HG02885 (cell line): ENCODE results near the gene LARP1.

ENCODE experiments used
- ATAC-seq: cut with Tn5 transposase; IDR thresholded peaks from one replicate; pipeline ENCODE4 v1.9.1; 2021; ENCODE audit warnings: mild to moderate bottlenecking; ENCODE audit not compliant: unreplicated experiment, poor library complexity

Gene LARP1

DNA sequence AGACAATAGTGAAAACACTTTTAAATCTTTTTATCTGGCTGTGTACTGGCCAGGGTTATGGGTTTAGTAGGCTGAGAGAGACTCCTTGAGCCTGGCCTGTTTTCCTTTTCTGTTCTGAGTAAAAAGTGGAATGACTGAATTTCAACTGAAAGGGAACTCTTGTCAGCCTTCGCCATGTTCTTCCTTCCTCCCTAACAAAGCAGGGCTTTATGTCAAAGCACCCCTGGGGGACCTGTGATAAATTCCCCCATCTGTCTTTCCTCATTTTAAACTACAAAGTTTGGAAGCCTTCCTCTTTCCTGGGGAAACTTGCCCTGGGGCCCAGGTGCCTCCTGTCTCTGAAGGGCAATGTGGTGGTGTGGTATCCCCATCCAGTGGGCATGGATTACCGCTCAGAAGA is 29.7 kb downstream of the LARP1 start:
- ATAC-seq, result no peak

DNA sequence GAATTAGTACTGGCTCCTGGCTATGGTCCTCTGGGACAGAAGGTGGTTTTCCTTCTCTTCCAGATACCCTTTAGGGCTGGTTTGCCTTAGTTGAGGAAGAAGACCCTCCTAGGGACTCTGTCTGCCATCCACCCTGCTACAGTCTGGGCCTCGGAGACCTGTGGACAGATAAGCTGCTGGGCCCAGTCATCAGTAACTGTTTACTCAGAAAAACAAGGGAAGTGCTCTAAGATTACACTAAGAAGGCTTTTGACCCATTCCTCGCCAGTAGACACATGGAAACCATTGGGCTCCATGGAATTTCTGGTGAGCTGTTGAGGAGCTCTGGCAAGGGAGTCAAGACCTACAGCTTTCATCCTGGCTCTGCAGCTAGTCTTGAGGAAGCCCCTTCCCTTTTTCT is 31.2 kb downstream of the LARP1 start:
- no peak for ATAC-seq

DNA sequence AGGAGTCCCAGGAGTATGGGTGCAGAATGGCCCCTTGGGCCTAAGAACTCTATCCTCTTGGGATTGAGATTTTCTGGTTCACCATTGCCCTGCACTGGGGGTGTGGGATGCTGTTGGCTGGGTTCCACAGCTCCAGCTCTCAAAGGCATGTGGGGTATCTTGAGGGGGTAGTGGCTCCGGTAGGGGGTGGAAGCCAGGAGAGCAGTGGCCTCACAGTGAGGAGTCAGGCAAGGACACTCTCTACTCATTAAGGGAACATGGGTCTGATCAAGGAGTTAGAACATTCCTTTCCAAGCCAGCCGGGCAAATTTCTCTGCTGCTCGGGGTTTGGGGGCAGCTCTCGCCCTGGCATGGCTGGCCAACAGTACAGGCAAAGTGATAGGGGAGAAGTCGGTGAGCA is 33.0 kb downstream of the LARP1 start:
- ATAC-seq, result no peak

DNA sequence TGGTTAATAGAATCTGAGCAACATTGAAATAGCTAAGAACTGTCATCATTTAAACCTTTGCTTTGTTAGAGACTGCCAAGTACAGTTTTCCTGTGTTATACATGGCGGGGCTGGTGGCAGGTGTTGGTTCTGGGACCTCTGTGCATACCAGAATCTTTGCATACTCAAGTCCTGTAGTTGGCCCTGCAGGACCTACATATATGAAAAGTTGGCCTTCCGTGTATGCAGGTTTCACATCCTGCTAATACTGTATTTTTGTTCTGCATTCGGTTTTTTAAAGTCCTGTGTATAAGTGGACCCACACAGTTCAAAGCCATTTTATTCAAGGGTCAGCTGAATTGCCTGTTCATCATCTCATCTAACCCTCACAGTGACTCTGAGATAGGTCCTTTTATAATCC is 36.4 kb downstream of the LARP1 start:
- ATAC-seq, result peak; percentile 84

DNA sequence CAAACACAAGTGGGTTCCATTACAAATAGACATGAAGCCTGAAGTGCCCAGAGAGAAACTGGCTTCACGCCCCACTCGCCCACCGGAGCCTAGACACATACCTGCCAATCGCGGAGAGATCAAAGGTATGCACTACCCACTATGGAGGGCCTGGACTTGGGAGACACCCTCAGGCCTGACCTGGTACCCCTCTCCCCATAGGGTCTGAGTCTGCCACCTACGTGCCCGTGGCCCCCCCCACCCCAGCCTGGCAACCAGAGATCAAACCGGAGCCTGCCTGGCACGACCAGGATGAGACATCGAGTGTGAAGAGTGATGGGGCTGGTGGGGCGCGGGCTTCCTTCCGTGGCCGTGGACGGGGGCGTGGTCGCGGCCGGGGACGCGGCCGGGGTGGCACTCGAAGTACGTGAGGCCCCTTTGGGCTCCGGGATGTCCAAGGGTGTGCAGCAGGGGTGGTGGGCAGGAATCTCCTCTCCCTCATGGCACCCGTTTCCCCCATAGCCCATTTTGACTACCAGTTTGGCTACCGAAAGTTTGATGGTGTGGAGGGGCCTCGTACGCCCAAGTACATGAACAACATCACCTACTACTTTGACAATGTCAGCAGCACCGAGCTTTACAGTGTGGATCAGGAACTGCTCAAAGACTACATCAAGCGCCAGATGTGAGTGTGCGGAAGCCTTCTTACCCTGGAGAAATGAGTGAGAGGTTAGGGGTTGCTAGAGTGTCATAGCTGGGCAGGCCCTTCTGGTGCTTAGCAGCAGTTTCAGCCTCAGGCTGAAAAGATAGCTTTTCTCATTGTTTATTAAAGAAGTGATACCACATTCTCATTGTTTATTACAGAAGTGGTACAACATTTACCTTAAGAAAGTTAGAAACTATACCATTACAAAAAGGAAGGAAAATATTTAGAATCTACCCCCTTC is 38.7 kb downstream of the LARP1 start:
- no peak for ATAC-seq

DNA sequence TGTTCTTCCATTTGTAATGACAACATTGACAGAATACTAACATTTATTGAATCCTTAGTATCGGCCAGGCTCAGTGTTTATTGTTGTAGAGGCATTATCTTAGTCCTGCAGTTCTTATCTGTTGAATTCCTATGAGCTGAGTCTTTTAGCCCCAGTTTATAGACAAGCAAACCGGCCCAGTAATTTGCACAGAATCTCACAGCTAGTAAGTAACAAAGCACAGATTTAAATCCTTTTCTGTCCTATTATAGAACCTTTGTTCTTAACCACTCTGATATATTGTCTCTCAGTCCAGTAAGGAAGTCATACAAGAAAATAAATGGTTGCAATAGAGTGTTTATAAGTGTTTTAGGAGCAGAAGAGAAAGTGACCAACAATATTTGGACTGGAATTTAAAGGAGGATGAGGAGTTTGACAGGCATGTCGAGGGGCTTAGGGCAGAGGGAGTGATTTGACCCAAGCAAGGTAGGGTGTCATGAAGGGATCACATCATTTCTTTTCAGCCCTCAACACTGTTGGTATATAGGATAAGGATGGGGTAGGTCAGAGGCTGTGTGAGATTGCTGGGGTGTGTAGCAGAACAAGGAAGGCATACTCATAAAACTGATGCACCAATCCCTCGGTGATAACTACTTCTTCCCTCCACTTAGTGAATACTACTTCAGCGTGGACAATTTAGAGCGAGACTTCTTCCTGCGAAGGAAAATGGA is 39.5 kb downstream of the LARP1 start:
- no peak for ATAC-seq

DNA sequence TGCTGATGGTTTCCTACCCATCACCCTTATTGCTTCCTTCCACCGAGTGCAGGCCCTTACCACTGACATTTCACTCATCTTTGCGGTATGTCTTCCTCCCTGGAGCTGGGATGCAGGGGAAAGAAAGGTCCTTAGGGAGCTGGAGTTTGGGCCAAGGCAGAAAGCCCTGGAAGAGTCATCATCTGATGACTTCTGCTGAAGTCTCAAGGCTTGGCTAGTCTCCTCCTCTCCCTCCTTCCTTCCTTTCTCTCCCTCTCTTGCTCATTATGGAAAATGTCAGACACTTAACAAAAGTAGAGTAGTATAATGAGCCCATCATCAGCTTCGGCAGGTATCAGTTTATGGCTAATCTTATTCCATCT is 40.0 kb downstream of the LARP1 start:
- no peak for ATAC-seq

DNA sequence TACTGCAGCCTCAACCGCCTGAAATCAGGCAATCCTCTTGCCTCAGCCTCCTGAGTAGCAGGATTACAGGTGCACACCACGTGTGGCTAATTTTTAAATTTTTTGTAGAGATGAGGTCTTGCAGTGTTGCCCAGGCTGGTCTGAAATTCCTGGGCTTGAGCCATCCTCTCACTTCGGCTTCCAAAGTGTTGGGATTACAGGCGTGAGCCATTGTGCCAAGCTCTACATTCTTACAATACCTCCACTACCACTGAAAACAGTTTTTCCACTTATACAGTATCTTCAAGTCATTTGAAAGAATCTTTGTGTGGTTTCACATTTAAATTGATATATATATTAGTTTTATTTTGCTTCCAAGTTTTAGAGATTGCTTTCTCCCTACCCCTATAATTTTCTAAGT is 42.6 kb downstream of the LARP1 start:
- ATAC-seq, result no peak

DNA sequence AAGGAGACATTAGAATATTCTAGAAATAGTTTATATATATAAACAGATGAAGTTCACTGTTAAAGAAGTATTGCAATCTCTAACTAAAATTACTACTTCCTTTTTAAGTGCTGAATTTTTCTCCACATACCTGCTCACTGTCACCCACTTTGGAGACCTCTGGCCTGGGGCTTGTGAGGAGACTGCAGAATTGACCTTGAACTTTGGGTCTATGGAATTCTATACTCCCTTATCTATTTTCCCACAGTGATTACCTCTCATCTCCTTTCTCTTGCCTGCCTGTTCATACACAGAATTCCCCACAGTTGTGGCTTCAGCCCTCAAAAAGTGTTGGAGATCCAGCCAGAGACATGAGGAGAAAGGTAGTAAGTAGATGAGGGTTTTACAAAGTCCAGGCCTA is 45.4 kb downstream of the LARP1 start:
- no peak for ATAC-seq

DNA sequence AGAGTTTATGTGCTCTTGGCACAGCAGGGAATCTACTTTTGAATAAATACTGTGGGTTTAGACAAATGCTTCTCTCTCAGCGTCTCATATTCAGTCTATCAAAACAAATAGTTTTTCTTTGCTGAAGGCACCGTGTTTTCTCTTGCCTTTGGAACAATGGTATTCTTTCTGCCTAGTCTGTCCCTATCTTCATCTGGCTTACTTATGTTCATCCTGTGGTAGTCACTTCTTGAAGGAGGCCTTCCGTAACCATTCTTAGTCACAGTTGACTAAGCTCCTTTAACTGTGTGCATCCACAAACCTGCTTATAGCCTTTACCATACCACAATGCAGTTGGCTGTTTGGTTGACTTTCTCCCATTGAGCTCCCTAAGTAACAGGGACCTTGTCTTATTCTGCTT is 45.9 kb downstream of the LARP1 start:
- no peak for ATAC-seq

DNA sequence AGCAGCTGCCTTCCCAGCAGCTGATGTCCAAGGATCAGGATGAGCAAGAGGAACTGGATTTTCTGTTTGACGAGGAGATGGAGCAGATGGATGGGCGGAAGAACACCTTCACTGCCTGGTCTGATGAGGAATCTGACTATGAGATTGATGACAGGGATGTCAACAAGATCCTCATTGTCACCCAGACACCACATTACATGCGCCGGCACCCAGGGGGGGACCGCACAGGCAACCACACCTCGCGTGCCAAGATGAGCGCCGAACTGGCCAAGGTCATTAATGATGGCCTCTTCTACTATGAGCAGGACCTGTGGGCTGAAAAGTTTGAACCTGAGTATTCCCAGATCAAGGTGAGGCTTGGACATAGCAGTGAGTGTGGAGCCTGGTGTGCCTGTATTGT is 46.9 kb downstream of the LARP1 start:
- no peak for ATAC-seq

DNA sequence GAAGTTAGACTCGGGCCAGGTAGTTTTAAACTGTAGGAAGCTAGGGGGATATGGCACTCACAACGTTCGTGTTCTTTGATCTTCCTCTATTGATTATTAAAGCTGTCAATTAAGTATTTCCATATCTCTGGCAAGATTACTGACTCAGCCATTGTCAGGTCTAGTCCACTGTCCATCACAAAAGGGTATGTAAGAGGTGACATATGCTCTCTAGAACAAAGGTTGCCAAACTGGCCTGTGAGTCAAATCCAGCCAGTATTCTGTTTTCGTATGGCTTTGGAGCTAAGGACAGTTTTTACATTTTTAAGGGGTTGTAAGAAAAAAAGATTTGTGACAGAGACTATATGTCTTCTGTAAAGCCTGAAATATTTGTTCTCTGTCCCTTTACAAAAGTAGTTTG is 51.0 kb downstream of the LARP1 start:
- ATAC-seq, result no peak

DNA sequence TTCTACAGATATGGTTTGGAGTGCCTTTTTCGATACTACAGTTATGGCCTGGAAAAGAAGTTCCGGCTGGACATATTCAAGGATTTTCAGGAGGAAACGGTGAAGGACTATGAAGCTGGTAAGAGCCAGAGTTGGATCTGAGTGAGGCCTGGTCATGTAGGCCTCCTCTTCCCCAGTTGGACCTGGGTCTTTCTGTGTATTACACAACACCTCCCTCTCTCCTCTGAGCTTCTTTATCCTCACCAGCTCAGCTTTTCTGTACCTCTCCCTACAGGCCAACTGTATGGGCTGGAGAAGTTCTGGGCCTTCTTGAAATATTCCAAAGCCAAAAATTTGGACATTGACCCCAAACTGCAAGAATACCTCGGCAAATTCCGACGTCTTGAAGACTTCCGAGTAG is 56.1 kb downstream of the LARP1 start:
- no peak for ATAC-seq

DNA sequence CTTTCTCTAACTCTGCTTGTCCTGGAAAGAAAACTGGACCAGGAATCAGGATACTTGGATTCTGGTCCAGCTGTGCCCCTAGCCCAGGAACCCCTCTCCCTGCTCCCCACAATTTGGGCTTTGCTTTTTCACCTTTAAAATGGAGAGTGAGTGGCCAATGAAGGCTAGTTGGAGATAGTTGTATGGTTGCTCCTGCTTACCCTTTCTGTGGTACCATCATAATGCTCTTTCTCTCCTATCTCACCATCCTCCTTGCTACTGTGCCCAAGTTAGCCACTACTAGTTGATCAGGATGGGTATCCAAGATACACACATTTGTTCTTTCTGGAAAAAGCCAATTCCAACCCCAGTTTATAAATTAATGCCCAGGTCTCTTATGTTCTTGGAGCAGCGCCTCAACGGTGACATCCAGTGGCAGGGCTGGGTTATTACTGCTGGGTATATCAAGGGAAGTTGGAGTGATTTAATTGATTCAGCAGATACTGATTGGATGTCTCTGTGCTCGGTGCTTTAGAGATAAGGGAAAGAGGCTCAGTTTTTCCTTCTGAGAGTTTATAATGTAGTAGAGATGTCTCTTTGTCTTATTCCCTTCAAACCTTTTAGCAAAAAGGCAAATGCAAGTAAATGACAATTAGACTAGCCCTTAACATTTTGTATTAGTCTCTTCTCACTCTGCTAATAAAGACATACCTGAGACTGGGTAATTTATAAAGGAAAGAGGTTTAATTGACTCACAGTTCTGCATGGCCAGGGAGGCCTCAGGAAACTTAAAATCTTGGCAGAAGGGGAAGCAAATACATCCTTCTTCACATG is 56.7 kb downstream of the LARP1 start:
- peak; percentile 56 for ATAC-seq

DNA sequence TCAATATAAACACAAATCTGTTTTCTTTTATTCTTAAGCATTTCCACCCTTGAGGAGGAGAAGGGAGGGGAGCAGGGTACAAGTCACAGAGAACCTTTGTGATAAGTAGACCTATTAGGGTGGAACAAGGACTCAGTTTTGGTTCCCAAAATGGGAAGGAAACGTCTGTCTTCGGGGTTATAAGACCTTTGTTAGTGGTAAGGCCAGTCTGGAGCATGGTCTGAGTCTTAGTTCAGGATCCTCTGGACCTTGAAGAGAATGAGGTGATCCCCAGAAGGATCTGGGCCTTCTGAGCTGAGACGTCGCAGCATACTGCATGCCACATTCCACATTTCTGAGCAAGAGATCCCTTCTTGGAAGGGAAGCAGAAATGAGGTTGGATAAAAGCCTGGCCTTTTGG is 58.0 kb downstream of the LARP1 start:
- ATAC-seq, result no peak

DNA sequence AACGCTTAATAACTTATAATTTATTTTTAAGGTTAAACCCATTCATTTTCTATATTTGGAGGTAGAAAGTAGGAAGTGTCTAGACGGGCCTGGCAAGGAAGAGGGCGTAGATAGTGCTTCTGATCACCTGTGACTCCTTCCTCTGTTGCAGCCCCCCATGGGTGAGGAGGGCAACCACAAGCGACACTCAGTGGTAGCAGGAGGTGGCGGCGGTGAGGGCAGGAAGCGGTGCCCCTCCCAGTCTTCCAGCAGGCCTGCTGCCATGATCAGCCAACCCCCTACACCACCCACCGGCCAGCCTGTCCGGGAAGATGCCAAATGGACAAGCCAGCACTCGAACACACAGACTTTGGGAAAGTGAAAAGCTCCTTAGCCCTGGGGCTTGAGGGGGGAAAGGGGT is 58.6 kb downstream of the LARP1 start:
- no peak for ATAC-seq

DNA sequence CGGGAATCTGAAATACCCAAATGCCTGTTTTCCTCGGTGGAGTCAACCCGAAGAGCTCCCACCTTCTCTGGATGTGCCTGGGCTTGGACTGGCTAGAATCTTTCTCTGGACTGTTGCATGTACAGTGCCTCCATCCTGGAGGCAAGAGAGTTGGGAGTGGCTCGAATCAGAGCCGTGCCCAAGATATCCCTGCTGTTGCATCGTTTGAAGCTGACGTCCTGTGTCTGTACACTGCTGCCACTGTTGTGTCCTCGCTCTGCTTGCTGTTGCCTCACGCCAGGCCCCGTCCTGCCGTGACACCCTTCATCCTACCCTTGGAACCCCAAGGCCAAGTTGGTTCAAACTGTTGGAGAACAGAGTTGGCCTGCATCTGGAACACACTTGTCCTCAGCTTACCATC is 59.8 kb downstream of the LARP1 start:
- ATAC-seq, result no peak

DNA sequence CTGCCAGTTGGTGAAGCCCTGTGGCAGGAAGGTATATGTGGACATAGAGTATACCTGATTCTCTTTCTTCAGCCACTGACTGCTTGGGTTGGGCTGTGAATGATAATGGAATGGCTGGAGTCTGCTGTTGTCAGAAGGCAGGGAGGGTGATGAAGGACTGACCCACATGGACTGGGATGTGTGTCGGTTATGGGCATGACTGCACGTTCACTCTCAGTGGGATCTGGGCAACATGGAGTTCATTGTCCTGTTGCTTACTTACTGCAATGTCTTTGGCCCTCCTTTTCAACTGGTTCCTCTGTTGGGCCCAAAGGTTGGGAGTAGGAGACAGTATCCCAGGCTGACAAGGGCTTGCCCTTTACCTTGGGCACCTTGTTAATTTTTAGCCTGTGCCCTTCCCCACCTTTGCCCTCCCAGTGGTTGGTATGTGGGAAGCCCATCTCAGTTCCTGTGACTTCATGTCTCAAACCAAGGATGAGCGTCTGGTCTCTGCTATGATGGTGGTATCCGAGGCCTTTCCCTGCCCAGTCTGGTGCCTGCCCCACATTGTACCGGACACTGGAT is 60.6 kb downstream of the LARP1 start:
- ATAC-seq, result no peak

DNA sequence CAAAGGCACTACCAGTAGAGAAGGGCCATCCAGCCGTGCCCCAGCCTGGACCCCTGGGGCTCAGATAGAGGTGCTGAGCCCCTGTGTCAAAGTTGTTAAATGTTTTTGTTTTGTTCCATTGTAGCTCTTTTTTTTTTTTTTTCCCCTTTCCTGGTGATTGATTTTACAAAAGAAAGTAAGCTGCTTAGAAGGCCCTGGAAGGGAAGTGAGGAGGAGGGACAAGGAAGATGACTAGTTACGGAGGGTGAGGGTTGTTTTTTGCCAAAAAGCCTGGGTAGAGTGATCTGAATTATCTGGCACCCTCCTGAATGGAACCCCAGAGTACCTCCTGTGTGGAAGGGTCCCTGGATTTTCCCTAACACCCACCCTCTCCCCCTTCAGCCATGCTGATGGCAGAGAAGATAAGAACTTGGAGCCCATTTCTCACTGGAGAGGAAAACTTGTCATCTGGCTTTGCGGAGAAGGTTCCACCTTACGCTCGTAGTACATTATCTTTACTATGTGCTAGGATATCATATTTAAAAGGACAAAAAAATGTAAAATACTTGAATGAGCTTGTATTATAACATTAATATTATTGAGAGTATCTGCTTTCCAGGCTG is 61.8 kb downstream of the LARP1 start:
- no peak for ATAC-seq

DNA sequence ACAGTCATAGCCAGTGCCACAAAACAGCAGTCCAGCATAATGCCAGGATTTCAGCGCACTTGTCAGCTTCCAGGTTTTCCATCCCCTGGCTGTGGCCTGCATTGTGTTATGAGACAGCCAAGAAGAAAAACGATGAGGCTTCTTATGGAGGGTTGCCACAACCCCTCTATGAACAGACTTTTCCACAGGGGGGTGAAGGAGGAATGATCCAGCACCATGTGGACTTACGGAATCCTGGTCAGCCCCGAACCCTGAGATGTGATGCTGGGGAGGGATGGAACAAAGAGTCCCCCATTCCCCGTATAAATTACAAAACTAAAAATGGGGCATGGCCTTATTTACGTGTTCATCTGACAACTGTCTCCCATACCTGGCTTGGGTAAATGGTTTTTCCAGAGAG is 62.6 kb downstream of the LARP1 start:
- no peak for ATAC-seq
